Stimulated activated CD4-positive, alpha-beta T cell treated with anti-CD3 and anti-CD28 coated beads, Interleukin-4, amount 100 ng/mL, for 24 hours (primary cell): ENCODE data around the gene GPR55.

Source experiments
- DNase-seq: peaks from one replicate; pipeline ENCODE4 v3.0.0-alpha.2; 2020

The GPR55 gene

DNA sequence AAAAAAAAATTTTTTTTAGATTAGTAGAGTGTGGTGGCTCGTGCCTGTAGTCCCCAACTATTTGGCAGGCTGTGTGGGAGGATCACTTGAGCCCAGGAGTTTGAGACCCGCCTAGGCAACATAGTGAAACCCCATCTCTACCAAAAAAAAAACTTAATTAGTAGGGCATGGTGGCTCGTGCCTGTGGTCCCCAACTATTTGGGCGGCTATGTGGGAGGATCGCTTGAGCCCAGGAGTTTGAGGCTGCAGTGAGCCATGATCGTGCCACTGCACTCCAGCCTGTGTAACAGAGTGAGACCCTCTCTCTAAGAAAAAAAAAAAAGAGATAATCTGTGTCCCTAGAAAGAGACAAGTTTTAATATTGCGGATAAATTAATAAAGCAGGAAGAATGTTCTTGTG, 8.8 kb downstream of the GPR55 start:
- DNase-seq, result no peak

DNA sequence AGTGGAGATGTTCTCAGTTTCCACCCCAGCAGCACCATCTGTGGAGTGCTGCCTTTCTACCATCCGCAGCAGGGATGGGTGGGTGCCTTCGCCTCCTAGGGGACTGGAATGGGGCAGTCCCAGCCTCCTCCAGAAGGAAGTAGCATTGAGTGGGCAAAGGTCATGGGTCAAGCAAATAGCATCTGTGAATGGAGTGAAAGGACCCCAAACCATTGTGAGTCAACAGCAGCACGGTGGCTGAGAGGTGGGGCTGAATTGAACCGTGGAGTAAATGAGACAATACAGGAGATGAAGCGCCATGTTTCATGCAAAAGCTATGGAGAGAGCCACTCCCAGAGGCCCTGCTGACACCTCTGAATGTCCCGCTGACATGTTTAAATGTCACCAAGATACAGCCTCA, 9.7 kb downstream of the GPR55 start:
- no peak for DNase-seq

DNA sequence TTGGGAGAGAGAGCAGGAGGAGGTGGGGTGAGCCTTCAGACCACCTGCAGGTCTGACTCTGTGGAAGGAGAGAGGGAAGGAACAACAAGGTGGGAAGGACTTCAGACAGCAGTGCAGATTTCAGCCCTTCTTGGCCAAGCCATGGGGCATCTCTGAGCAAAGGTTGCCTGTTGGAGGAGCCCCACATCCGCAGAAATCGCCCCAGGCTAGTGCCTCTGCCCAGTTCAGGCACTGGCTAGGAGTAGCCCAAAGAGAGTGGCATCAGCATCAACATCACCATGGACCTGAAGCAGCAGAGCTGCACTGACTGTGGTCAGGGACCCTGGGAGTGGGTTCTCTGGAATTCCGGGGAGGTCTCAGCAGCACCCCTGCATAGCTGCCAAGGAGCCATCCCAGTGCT, 10.2 kb downstream of the GPR55 start:
- no peak for DNase-seq

DNA sequence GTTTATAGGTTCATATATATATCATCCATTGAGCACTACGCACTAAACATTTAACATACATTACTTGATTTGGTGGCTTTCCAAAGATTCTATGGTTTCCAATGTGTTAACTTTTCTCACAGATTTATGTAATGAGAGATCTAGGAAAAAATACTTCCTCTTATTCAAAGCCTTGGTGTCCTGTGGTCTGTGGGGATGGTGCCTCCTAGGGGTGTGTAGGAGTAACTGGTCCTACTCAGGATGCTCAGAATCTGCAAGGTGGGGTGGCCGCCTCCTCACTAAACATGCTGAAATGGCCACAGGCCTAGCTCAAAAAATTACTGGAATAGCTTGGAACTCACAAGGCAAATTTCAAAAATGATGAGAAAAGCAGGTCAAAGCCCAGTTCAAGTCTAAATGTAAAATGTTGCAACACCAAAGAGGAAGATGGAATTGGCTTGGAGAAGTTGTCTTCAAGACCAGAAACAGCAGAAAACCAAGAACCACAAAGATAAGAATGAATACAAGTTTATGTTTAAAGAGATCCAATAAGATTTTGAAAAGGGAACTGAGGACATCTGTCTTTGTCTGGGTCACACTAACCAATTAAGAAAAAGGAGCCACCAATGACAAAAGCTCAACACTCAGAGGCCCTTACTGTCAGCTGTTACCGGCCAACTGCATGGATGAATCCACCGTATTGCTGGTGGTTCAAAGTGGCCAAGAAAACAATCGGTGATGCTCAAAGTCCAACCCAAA, 11.5 kb downstream of the GPR55 start:
- no peak for DNase-seq

DNA sequence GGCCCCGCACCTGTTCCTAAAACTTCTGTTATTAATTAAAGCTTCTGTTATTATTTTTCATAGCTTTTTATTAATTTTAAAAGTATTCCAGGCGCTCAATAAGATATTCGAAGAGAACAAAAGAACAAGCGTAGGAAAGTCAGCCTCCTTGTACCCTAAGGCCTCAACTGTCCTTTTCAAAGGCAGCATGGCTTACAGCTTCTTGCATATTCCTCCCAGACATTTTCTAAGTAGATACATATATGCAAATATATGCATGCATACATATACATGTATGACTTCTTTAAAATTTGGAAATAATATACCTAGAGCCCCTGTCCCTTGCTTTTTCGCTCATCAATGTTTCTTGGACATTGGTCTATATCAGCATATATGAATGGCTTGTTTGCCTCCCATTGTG, 12.3 kb downstream of the GPR55 start:
- DNase-seq, result no peak

DNA sequence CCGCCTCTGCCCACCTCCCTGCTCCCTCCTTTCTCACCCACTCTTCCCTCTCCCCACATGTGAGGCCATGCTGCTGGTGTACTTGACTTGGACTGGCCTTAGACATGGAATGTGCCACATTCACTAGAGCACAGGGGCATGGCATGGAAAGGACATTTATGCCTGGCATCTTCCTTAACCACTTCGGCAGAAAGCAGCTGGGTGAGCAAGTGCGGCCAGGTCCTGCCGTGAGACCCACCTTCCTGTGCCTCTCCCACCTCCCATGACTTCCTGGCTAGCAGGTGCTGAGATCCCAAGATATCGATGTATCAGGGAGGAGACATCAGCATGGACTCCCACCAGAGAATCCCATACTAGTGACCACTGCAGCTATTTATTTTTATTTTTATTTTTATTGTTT, 13.0 kb downstream of the GPR55 start:
- no peak for DNase-seq

DNA sequence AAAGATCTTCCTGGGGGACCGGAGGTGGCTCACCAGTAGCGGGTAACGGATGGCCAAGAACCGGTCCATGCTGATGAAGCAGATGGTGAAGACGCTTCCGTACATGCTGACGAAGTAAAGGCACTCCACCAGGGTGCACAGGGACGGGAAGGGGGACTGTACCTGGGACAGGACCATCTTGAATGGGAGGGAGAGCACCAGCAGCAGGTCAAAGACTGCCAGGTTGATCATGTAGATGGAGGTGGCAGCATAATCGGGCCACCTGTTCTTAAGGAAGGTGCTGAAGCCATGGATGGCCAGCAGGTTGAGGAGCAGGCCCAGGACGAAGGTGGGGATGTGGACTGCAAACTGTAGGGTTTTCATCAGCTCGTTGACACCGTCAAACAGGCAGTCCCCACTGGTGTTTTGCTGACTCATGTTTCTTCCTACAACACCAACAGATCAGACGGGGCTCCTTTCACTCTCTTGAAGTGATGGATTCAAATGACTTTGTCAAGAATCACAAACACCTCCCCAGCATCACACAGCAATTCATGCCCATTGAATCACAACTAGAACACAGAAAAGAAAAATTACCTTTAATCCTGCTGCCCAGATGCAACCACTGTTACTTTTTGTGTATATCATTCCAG, 14.4 kb downstream of the GPR55 start:
- DNase-seq, result no peak

DNA sequence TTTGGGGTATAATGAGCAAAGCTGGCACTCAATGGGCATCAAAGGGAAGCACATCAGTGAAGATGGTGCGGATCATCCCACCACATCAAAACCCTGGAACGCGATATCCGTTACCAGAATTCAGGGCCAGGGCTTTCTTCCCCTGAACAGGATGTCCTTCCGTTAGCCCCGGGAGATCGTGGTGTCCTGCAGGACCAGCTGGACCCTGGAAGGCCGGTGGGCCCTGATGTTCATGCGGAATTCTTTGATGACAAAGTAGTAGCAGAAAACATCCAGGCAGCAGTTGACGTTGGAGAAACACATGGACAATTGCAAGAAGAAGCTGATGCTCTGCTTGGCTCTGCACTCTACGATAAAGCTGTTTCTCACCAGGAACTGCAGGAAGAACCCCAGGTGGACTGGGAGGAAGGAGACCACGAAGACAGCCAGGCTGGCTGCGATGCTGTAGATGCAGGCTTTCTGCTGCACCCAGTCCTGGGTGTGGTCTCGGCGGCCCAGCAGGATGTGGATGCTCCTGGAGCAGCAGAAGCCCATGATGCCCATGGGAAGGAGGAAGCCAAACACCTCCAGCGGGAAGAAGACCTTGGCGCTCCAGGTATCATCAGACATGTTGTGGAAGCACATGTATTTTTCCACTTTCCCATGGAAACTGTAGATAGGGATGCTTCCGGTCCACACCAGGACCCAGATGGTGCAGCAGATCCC, 15.0 kb downstream of the GPR55 start:
- DNase-seq, result no peak

DNA sequence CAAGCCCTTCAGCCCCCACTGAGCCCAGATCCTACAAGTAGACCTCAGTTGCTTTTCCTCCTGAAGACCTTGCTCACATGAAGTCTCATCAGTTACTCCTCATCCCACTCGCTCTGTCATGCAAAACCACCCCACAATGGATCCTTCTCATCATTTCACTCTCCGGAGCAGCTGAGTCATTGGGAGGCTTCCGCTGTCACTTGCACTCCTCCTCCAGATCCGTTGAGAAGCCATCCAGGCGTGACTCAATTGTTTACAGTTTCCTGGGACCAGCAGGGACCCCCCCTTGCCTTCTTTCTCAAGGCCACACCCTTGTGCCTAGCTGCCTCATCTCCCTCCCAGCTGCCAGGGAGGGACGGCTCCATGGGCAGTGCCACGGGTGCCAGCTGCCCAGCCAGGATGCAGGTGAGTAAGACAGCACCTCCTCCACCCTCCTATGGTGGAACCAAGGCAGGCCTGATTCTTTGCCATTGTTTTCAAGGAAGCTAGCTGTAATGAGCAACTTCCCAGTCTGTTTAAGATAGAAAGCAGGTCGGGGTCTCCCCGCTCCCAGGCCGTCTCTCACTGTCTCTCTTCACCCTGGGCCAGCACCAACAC, 16.3 kb downstream of the GPR55 start:
- DNase-seq, result peak; percentile 83

DNA sequence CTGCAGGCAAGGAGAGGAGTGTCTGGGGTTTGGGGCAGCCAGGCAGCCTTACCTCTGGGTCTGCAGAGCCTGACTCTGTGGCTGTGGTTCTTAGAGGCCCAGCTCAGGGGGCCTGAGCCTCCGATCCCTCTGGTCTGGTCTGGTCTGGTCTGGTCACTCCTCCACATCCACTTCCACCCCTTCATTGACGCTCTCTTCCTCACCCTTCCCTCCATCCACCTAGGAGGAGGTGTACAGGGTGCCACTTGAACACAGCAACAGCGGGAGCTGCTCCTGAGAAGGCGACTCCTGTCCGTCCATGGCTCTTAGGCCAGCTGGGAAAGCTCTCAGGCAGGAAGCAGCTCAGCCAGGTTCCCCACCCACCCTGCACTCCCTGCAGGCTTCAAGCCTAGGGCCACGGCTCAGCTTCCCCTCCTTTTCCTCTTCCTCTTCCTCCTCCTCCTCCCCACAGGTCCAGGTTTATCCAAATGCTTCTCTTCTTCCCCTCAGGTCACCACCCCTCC, 16.9 kb downstream of the GPR55 start:
- no peak for DNase-seq

DNA sequence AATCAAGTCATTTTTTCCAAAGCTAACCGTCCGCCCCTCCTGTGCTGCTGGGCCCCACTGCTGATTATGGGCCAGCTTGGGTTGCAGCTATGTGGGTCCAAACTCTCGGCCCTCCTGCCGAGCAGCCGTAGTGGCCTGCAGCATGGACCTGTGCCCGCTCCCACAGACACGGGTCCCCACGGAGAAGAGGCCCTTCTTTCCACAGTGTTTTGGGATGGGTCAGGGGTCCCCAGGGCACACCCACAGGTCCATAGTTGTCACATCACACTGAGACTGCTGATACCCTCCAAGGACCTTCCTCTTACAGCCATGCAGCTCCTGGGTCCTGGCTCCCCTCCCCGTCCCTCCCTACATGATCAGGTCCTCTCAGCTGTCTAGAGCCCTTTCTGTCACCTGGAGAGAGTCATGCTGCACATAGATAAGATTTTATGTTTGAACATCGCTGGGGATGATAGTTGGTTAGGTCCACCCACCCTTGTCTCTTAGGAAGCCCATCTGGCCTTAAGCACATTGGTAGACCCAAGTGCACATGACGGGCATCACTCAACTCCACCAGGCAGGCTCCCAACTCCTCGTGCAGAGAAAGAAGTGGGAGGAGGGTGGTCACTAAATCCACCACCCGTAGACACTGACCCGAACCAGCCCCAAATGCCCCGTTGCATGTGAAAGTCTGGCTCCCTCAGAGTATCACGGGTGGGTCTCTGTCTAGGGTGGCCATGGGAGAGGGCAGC, 17.5 kb downstream of the GPR55 start:
- no peak for DNase-seq

DNA sequence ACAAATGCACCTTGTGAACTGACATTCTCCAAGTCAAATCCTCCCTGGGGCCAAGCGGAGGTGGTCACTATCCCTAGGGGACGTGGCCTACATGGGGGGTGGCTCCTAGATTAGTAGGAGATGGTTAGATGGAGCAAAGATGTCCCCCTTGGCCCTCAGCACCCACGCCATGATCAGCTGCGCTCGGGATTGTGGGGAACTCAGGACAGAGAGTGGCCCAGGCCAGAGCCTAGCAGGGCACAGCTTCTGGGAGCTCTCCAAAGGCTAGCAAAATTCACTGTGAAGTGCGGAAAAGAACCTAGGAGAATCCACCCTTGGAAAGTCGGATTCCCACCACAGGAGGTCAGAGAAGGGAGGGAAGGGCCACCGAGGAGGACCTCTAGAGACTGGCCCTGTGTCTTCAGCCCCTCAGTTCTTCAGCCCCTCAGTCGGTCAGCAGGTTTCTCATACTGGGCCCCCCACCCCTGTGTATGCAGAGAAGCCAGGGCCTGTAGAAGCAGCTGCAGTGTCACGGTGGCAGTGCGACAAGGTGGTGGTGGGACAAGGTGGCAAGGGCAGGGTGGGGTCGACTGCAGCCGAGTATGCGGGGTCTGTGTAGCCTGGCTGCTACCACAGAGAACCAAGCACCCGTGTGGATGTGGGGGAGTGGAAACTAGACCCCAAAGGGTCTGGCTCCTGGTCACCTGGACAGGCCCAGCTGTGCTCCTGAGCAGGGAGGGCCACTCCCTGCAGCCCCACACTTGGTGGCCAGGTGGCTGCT, 18.4 kb downstream of the GPR55 start:
- DNase-seq, result no peak

DNA sequence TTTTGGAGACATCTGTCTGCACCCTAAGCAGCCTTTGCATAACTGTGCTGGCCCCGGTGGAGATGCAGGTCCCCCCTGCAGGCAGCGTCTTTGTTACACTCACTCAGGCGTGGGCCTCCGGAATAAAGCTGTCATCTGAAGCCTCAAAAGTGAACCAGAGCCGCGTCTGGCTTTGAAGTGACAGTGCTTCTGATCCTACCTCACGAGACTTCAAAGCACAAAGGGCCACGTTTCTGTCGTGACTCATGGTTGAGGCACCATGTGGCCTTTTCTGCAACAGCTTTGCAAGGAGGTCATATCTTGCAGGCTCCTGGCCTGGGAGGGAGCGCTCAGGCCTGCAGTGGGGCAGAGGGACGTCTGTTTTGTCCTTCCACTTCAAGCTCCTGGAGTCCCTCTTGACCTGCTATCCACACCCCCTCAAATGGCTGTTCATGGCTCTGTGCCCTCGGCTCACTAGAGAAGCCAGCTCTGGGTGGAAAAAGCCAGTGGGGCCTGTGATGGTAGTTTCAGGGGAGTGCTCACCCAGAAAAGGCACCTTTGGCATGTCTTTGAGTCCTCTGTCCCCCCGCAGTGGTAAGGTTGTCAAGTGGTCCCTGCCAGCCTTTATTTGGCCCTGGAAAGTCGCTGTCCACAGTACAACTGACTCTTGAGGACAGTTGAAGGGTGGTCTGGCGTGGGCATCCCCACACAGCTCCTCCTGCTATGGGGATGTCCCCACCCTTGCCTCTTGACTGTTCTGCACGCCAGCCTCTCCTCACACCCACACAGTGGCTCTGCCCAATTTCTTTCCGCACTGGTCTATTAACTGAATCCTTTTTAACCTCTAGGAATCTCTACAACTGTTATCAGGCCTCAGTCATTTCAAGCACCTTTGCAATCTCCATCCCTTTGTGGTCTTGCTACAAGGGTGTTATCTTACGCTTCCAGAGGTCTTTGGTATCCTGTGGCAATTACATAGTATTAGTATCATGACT, 19.3 kb downstream of the GPR55 start:
- peak; percentile 94 for DNase-seq

DNA sequence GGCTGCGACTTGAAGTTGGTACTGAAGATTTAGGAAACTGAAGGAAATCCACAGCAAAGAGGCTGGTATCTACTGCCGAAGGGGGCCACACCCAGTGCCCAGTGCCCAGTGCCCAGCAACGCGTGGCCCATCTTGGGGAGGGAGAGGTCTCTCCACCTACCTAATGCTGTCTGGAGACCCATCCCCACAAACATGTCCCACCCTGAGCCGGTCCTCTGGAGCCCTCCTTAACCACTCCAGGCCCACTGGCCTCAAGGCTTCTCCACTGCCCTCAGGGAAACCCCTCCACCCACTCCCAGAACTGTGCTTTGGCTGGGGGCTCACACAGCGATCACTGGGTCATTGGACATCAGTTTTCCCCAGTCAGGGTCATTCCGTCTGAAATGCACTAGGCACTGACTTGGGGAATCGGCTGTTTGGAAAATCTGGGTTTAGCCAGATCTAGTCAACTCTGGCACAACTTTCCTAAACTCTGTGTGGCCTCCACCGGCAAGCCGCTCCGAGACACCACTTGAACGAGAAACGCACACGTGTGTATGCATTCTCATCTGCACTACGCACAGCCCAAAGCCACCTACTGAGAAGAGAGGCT, 20.1 kb downstream of the GPR55 start:
- no peak for DNase-seq

DNA sequence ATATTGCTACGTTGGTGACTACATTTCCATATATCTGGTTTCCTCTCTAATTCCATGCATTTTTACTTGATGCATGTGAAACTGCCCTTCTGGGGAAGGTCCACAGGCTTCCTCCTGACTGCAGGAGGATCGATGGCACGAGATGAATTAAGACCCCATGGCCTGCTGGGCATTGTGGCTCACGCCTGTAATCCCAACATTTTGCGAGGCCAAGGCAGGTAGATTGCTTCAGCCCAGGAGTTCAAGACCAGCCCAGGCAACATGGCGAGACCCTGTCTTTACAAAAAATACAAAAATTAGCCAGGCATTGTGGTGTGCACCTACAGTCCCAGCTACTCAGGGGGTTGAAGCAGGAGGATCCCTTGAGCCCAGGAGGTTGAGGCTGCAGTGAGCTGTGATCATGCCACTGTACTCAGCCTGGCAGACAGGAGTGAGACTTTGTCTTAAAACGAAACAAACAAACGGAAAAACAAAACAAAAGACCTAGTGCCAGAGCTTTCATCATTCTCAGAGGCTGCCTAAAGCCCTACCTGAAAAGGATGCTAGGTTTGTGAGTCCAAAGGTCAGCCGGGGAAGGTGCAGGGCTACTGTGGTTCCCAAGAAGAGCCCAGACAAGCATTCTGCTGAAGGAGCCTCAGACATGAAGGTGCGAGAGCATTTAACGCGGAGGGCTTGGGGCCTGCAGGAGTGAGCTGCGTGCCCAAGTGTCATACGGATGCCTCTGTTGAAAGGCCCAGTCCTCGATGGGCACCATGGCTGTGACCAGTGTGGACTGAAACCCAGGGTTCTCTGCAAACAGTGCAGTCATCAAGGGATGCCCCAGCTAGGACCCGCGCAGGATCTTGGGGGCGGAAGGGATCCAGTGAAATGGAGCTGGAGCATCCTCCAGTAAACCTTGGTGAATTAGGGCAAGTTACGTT, 21.6 kb downstream of the GPR55 start:
- no peak for DNase-seq

DNA sequence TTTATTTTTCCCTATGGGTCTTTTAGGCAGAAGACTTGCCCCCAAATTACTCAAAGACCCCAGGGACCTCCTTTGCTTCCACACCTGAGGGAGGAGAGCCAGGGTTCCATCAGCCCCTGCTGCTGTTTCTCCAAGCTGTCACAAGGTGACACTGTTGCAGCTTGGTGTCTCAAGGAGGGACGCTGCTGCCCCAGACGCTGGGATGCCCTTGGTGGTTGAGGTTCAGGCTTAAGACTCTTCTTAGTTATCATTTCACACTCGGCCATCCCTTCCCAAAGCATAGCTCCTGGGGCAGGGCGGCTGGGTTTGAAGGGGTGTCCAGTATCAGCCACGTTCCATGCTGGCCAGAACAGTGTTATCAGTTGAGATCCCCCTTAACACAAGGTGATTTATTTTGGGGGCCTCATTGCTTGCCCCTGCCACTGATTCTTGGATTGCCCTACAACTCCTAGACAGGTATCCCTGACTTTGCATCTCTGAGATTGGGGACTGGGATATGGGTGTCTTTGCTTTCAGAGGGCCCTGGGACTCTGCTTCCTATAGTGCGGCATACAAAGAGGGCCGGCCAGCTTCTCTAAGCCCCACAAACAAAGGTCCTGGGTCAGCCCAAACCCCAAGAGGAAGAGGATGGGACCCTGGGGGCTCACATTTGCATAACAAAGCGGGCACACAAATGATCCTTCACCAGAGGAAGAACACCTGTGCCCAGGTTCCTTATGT, 22.7 kb downstream of the GPR55 start:
- DNase-seq, result peak; percentile 74

DNA sequence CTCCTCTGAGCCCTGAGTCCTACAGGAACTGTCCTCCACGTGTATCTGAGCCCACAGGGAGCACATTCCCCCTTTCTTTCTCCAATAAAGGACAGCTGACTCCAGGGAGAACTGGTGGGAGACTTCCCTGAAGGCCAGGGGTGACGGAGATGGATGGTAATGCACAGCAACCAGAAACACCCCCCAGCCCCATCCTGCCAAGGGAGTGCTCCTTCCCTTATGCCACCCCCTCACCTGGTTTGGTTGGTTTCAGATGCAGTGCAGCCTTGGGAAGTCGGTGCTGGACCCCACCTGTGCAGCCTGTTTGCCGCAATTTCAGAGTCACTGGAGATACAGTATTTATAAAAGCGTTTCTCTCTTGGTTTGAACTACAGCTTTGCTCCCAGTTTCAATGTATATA, 24.0 kb downstream of the GPR55 start:
- no peak for DNase-seq

DNA sequence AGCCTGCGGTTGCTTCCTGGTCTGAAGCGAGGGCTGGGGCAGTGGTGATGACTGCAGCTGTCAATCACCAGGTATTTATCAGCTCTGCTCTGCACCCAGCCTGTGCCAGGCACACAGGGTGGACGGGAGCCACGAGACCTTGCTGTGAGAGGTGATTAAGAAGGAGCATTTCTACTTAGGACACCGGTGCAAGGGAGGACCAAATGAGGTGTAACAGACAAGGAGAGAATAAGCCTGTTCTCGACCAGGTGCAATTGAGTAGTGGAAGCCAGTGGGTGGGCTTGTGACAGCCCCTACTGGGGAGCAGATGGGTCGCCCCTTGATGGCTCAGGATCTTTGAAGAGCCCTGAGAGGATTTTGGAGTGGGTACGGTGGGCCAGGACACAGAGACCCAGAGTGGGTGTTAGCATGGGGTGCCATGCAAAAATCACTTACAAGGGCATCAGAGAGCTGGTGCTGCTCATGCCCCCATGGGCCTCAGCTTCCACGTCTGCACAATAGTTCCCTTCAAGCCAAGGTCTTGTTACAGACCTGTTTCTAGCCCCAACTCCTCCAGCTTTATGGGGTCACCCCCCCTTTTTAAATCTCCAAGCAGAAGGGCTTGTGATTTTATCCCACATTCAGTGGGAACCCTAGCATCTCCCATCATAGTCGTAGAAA, 24.6 kb downstream of the GPR55 start:
- DNase-seq, result no peak
